HFFc6 (cell line): ENCODE data around the gene RAD51AP1. TPM values are rescaled to one million over a fixed set of nuclear protein-coding genes. Genes with fewer than 3 reads are reported as not detected.

Experiments used
- DNase-seq: peaks from one replicate; pipeline ENCODE4 v3.0.0-alpha.2; 2018
- H3K27ac Mint-ChIP-seq: 2 replicates; pipeline ENCODE4 v1.8.0; 2020; ENCODE audit warnings: mild to moderate bottlenecking, mixed read lengths
- H3K27me3 Mint-ChIP-seq: 2 replicates; pipeline ENCODE4 v1.8.0; 2021; ENCODE audit warnings: mild to moderate bottlenecking, moderate library complexity, mixed read lengths; ENCODE audit not compliant: insufficient read depth
- H3K36me3 Mint-ChIP-seq: 2 replicates; pipeline ENCODE4 v1.8.0; 2021; ENCODE audit warnings: low read depth, mixed read lengths
- H3K4me1 Mint-ChIP-seq: 2 replicates; pipeline ENCODE4 v1.8.0; 2020; ENCODE audit warnings: low read depth, mixed read lengths
- H3K4me3 Mint-ChIP-seq: 2 replicates; pipeline ENCODE4 v1.8.0; 2020; ENCODE audit warnings: mild to moderate bottlenecking, moderate library complexity, mixed read lengths
- H3K9me3 Mint-ChIP-seq: 2 replicates; pipeline ENCODE4 v1.8.0; 2020; ENCODE audit warnings: mild to moderate bottlenecking, mixed read lengths
- CTCF ChIP-seq: fragments of 200-600 bp; sonication (generic); IDR thresholded peaks from 2 replicates; pipeline ENCODE4 v1.5.0; 2021; ENCODE audit warnings: antibody characterized with exemption, mild to moderate bottlenecking
- long read RNA-seq: library from polyadenylated mRNA; unstranded; transcript quantifications from one replicate; pipeline ENCODE4 v2.0.0, GENCODE V29; 2019
- total RNA-seq, 6 experiments: library from RNA; stranded (reverse); fragmentation: NEBNext Ultra II Directional; extraction: Animal tissue kit (Norgen Biotek cat#: 25700); gene quantifications; 2 replicates in 1 of 6; 3 replicates in 5 of 6; pipeline ENCODE4 v1.2.3, GENCODE V29; 2021

The RAD51AP1 gene, protein sequence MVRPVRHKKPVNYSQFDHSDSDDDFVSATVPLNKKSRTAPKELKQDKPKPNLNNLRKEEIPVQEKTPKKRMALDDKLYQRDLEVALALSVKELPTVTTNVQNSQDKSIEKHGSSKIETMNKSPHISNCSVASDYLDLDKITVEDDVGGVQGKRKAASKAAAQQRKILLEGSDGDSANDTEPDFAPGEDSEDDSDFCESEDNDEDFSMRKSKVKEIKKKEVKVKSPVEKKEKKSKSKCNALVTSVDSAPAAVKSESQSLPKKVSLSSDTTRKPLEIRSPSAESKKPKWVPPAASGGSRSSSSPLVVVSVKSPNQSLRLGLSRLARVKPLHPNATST
- 10 to 100 TPM in 5 of 6 experiments, 1 to 10 TPM in 1; 9.3 to 20.2 (median 18.0) TPM for total RNA-seq
- long read RNA-seq, transcript RAD51AP1-202 (9 exons, 2,113 nt) = major isoform, 5 of 13 reads
- long read RNA-seq, partial matches to known transcripts = 7 of 13 reads
- long read RNA-seq, other reads (novel, unspliced or antisense) = 1 of 13 reads

GRCh38 chr12:4538207-4539160, at the start of gene RAD51AP1:
RAD51AP1 (plus strand) TSS chr12:4538890; CDS start chr12:4538940, 50 bp downstream.
- H3K27ac Mint-ChIP-seq = peak within 1 kb of the TSS; percentile 99
- H3K4me3 Mint-ChIP-seq = peak within 1 kb of the TSS; percentile 99

GRCh38 chr12:4489556-4489955, 49.1 kb upstream of the RAD51AP1 start:
- TF ChIP-seq CTCF = no peak
- no peak overlapping the region for H3K27ac Mint-ChIP-seq
- H3K9me3 Mint-ChIP-seq = no peaks in the 10 kb centered on the region
- DNase-seq = no peak
- H3K4me1 Mint-ChIP-seq = no peaks in the 10 kb centered on the region
- no peaks in the 10 kb centered on the region for H3K27me3 Mint-ChIP-seq
- H3K36me3 Mint-ChIP-seq = peaks cover 11% of the 10 kb centered on the region
- H3K4me3 Mint-ChIP-seq = no peak overlapping the region

More at GRCh38 chr12:4538207-4539160, at the start of gene RAD51AP1:
- Mint-ChIP-seq H3K4me1 (peaks cover 30% of the 10 kb centered on the region), H3K36me3 (no peaks in the 10 kb centered on the region), H3K9me3 (no peaks in the 10 kb centered on the region), H3K27me3 (no peaks in the 10 kb centered on the region; the same call in 1 of the 2 replicates)
- peak; percentile 98 for DNase-seq
- no peak for TF ChIP-seq CTCF

- Mint-ChIP-seq H3K27me3 (no peaks in the 10 kb centered on the region), H3K4me1 (no peaks in the 10 kb centered on the region), H3K27ac (no peak overlapping the region), H3K4me3 (no peak overlapping the region), H3K36me3 (peaks cover 11% of the 10 kb centered on the region), H3K9me3 (no peaks in the 10 kb centered on the region)
- no peak for TF ChIP-seq CTCF
- no peak for DNase-seq
Measured at GRCh38 chr12:4490973-4491372, 47.7 kb upstream of the RAD51AP1 start.

- Mint-ChIP-seq H3K4me1 (no peaks in the 10 kb centered on the region), H3K4me3 (no peak overlapping the region), H3K27me3 (no peaks in the 10 kb centered on the region; the same call in 1 of the 2 replicates), H3K27ac (no peak overlapping the region), H3K9me3 (no peaks in the 10 kb centered on the region), H3K36me3 (no peaks in the 10 kb centered on the region; the same call in none of the 2 replicates)
- DNase-seq = no peak
- no peak for TF ChIP-seq CTCF
Measured at GRCh38 chr12:4496145-4496838, 42.4 kb upstream of the RAD51AP1 start.

GRCh38 chr12:4499186-4499585, 39.5 kb upstream of the RAD51AP1 start:
- DNase-seq = no peak
- no peaks in the 10 kb centered on the region for H3K4me1 Mint-ChIP-seq
- no peak overlapping the region for H3K4me3 Mint-ChIP-seq
- no peak for TF ChIP-seq CTCF
- no peak overlapping the region for H3K27ac Mint-ChIP-seq
- H3K36me3 Mint-ChIP-seq = peaks cover 11% of the 10 kb centered on the region
- no peaks in the 10 kb centered on the region; the same call in 1 of the 2 replicates for H3K27me3 Mint-ChIP-seq
- no peaks in the 10 kb centered on the region for H3K9me3 Mint-ChIP-seq
